IMR-90 (cell line): ENCODE measurements around the gene DCTN2.

ENCODE experiments used
- BHLHE40 ChIP-seq: fragments of 150-350 bp; IDR thresholded peaks from 2 replicates; pipeline ENCODE4 v1.6.1; 2016; ENCODE audit warnings: mild to moderate bottlenecking, low read depth, low read length
- CEBPB ChIP-seq: IDR thresholded peaks from 2 replicates; pipeline ENCODE4 v1.6.1; 2012; ENCODE audit warnings: low read depth, low read length, improper control_type of control experiment
- CTCF ChIP-seq: conservative IDR thresholded peaks from 2 replicates; pipeline ENCODE4 v1.5.1; 2012; ENCODE audit warnings: mild to moderate bottlenecking, low read depth, low read length, improper control_type of control experiment
- FOS ChIP-seq: fragments of 150-350 bp; IDR thresholded peaks from 2 replicates; pipeline ENCODE4 v1.6.1; 2016; ENCODE audit warnings: low read depth, low read length
- MXI1 ChIP-seq: IDR thresholded peaks from 2 replicates; pipeline ENCODE4 v1.6.1; 2012; ENCODE audit warnings: low read depth, mild to moderate bottlenecking, low read length, moderate library complexity, borderline replicate concordance
- POLR2A ChIP-seq: IDR thresholded peaks from 2 replicates; pipeline ENCODE4 v1.6.1; 2012; ENCODE audit warnings: mild to moderate bottlenecking, low read depth, low read length
- TF ChIP-seq, protein P1 (sequence below): fragments of 150-350 bp; IDR thresholded peaks from 2 replicates; pipeline ENCODE4 v1.6.1; 2016; ENCODE audit warnings: low read depth, mild to moderate bottlenecking, low read length, moderate library complexity, borderline replicate concordance

GRCh38 chr12:57584050-57584449 lies 37.1 kb upstream of the DCTN2 start:
- no peak for TF ChIP-seq FOS
- TF ChIP-seq CTCF: no peak
- no peak for TF ChIP-seq BHLHE40
- no peak for TF ChIP-seq CEBPB
- TF ChIP-seq, protein P1, sequence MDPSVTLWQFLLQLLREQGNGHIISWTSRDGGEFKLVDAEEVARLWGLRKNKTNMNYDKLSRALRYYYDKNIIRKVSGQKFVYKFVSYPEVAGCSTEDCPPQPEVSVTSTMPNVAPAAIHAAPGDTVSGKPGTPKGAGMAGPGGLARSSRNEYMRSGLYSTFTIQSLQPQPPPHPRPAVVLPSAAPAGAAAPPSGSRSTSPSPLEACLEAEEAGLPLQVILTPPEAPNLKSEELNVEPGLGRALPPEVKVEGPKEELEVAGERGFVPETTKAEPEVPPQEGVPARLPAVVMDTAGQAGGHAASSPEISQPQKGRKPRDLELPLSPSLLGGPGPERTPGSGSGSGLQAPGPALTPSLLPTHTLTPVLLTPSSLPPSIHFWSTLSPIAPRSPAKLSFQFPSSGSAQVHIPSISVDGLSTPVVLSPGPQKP: no peak
- no peak for TF ChIP-seq POLR2A
- no peak for TF ChIP-seq MXI1
